GM19099 (cell line): ENCODE results near the gene POLR3B.

Source experiments
- POLR2A ChIP-seq: IDR thresholded peaks from 3 replicates; pipeline ENCODE4 v1.6.1; 2011; ENCODE audit warnings: low read depth; ENCODE audit not compliant: insufficient read length; ENCODE audit errors: extremely low read depth

POLR3B gene

GRCh38 chr12:106541201-106541600 is 183.7 kb downstream of the POLR3B start:
- no peak for TF ChIP-seq POLR2A

GRCh38 chr12:106551410-106551809 is 193.9 kb downstream of the POLR3B start:
- no peak for TF ChIP-seq POLR2A

GRCh38 chr12:106552228-106552627 is 194.7 kb downstream of the POLR3B start:
- no peak for TF ChIP-seq POLR2A
